Sigmoid colon (tissue), 7 donors: Measurements from ENCODE around the gene PAQR3. TPM values are rescaled to one million over a fixed set of nuclear protein-coding genes. Genes with fewer than 3 reads are reported as not detected.
"Not testable (repeated sequence)": the region's sequence is repeated elsewhere in the genome, so short reads cannot be mapped to it uniquely, and the experiment has no call there.

Experiments used
- DNase-seq: peaks from one replicate; pipeline ENCODE4 v3.0.0-alpha.2; 2019
- H3K27ac ChIP-seq, 4 donors: fragments of 200-600 bp; sonication (generic); one replicate each; pipeline ENCODE4 v1.5.1; 2016 to 2019; ENCODE audit warnings: mild to moderate bottlenecking in 1 of 4
- H3K27me3 ChIP-seq, 3 donors: fragments of 200-600 bp; sonication (generic); one replicate each; pipeline ENCODE4 v1.5.1; 2019; ENCODE audit warnings: mild to moderate bottlenecking in 1 of 3
- H3K36me3 ChIP-seq, 4 donors: fragments of 200-600 bp; sonication (generic); one replicate each; pipeline ENCODE4 v1.5.1; 2016 to 2019
- H3K4me1 ChIP-seq, 4 donors: fragments of 200-600 bp; sonication (generic); one replicate each; pipeline ENCODE4 v1.5.1; 2017 to 2019
- H3K4me3 ChIP-seq, 4 donors: fragments of 200-600 bp; sonication (generic); one replicate each; pipeline ENCODE4 v1.5.1; 2017 to 2019; ENCODE audit warnings: mild to moderate bottlenecking in 2 of 4, moderate library complexity in 1 of 4
- H3K9me3 ChIP-seq, 4 donors: fragments of 200-600 bp in 3 of 4; sonication (generic) in 3 of 4; one replicate each; pipeline versions ENCODE4 v1.5.1 to v1.6.1; 2013 to 2019
- CTCF ChIP-seq, 4 experiments: fragments of 450-650 bp in 3 of 4; fragments of 200-600 bp in 1 of 4; IDR thresholded peaks; one replicate each; pipeline ENCODE4 v1.5.1; 2016 to 2019; ENCODE audit warnings: antibody characterized with exemption in 4 of 4, mild to moderate bottlenecking in 3 of 4, moderate library complexity in 2 of 4
- EP300 ChIP-seq, 4 donors: sonication (generic); formaldehyde crosslinking; IDR thresholded peaks; one replicate each; pipeline ENCODE4 v1.6.1; 2017; ENCODE audit warnings: antibody characterized with exemption in 4 of 4
- POLR2A ChIP-seq, 2 donors: fragments of 450-650 bp; IDR thresholded peaks; one replicate each; pipeline ENCODE4 v1.6.1; 2016; ENCODE audit warnings: antibody characterized with exemption in 2 of 2, mild to moderate bottlenecking in 2 of 2, moderate library complexity in 2 of 2
- POLR2AphosphoS5 ChIP-seq, 4 donors: sonication (generic); formaldehyde crosslinking; IDR thresholded peaks; one replicate each; pipeline ENCODE4 v1.6.1; 2017; ENCODE audit warnings: antibody characterized with exemption in 4 of 4
- WGBS, 2 donors: extraction: QIAGEN DNeasy Blood & Tissue Kit; methylation state at CpG; one replicate each; pipeline ENCODE4 v1.1.7; 2013; 5-methylcytosine and 5-hydroxymethylcytosine counted together
- intact Hi-C: fragments of 100-400 bp; cut with DNase I; formaldehyde crosslinking; loops from one replicate; pipeline ENCODE4 v1.15.1; 2023
- polyA plus RNA-seq, 3 donors: library from polyadenylated mRNA; stranded (reverse); fragments of 200-250 nt; gene quantifications; one replicate each; pipeline ENCODE4 v1.2.3, GENCODE V29; 2013
- total RNA-seq, 4 donors: library from RNA; depleted of rRNA; stranded (reverse); fragments of >200 nt; gene quantifications; one replicate each; pipeline ENCODE4 v1.1.0, GENCODE V29; 2016
- donor health status: healthy with polysubstance abuse.
- donor health status: Bipolar disorder and iron deficiency.
- donor health status: healthy.

The PAQR3 gene
- total and polyA plus RNA-seq, 7 donors, result 4.8 to 32.1 (median 17.1) TPM

GRCh38 chr4:78923464-78924312, 15.6 kb downstream of the PAQR3 start:
- Histone ChIP-seq H3K4me3 (no peak overlapping the region), H3K9me3 (no peaks in the 10 kb centered on the region), H3K36me3 (peaks cover 0 to 51% (median 2%) of the 10 kb centered on the region in 4 donors), H3K27me3 (no peaks in the 10 kb centered on the region), H3K27ac (no peak overlapping the region), H3K4me1 (no peaks in the 10 kb centered on the region)
- DNase-seq, result no peak
- WGBS, 2 donors, result 17 to 49% methylated on average over 4 of the region's 4 CpGs
- intact Hi-C loops, result no loop called here
- TF ChIP-seq CTCF (IDR thresholded peaks at IDR 0.05), result no peak
- TF ChIP-seq EP300 (IDR thresholded peaks at IDR 0.05), result no peak
- no peak for TF ChIP-seq POLR2A (IDR thresholded peaks at IDR 0.05)
- TF ChIP-seq POLR2AphosphoS5 (IDR thresholded peaks at IDR 0.05), result no peak

GRCh38 chr4:78922207-78922606, 17.0 kb downstream of the PAQR3 start:
- Histone ChIP-seq H3K27me3 (no peaks in the 10 kb centered on the region), H3K4me3 (no peak overlapping the region), H3K36me3 (peaks cover 0 to 44% (median 2%) of the 10 kb centered on the region in 4 donors), H3K9me3 (no peaks in the 10 kb centered on the region), H3K4me1 (no peaks in the 10 kb centered on the region), H3K27ac (no peak overlapping the region)
- no peak for DNase-seq
- TF ChIP-seq EP300 (IDR thresholded peaks at IDR 0.05) (no peak), POLR2AphosphoS5 (IDR thresholded peaks at IDR 0.05) (no peak), CTCF (IDR thresholded peaks at IDR 0.05) (no peak), POLR2A (IDR thresholded peaks at IDR 0.05) (no peak)
- intact Hi-C loops, result no loop called here
- WGBS, 2 donors, result 95 to 98% methylated on average over 4 of the region's 4 CpGs

- Histone ChIP-seq H3K9me3 (no peaks in the 10 kb centered on the region), H3K27ac (no peak overlapping the region), H3K36me3 (peaks cover 0 to 23% (median 7%) of the 10 kb centered on the region in 4 donors), H3K27me3 (no peaks in the 10 kb centered on the region), H3K4me3 (no peak overlapping the region), H3K4me1 (no peaks in the 10 kb centered on the region)
- 97 to 98% methylated on average over 2 of the region's 2 CpGs for WGBS, 2 donors
- intact Hi-C loops, result no loop called here
- TF ChIP-seq CTCF (IDR thresholded peaks at IDR 0.05), result no peak
- no peak for DNase-seq
These were observed 28.6 kb downstream of the PAQR3 start for GRCh38 chr4:78910612-78911011.

- DNase-seq, H3K27me3 ChIP-seq, H3K9me3 ChIP-seq, H3K27ac ChIP-seq, H3K4me1 ChIP-seq, H3K4me3 ChIP-seq, intact Hi-C loops: not testable (repeated sequence)
- WGBS, 2 donors, result 98 to 99% methylated on average over 6 of the region's 6 CpGs
- H3K36me3 ChIP-seq, result peaks cover 0 to 17% (median 7%) of the 10 kb centered on the region in 4 donors
These were observed 30.3 kb downstream of the PAQR3 start for GRCh38 chr4:78908974-78909373.

GRCh38 chr4:78907638-78908037, 31.6 kb downstream of the PAQR3 start:
- TF ChIP-seq POLR2AphosphoS5 (IDR thresholded peaks at IDR 0.05), result no peak
- TF ChIP-seq POLR2A (IDR thresholded peaks at IDR 0.05), result no peak
- TF ChIP-seq EP300 (IDR thresholded peaks at IDR 0.05), result no peak
- no peak for TF ChIP-seq CTCF (IDR thresholded peaks at IDR 0.05)
- Histone ChIP-seq H3K27me3 (no peaks in the 10 kb centered on the region), H3K4me1 (no peaks in the 10 kb centered on the region), H3K4me3 (no peak overlapping the region), H3K36me3 (peaks cover 0 to 17% (median 7%) of the 10 kb centered on the region in 4 donors), H3K9me3 (no peaks in the 10 kb centered on the region), H3K27ac (no peak overlapping the region)
- intact Hi-C loops, result no loop called here
- DNase-seq, result no peak
- 96 to 99% methylated on average over 6 of the region's 6 CpGs for WGBS, 2 donors
